Gastrocnemius medialis (tissue), 4 donors: ENCODE data around the gene MPRIP. TPM values are rescaled to one million over a fixed set of nuclear protein-coding genes. Genes with fewer than 3 reads are reported as not detected.
A peak's percentile ranks its signal among the peaks of the same experiment; 100 is the strongest.

Experiments used
- ATAC-seq, 2 donors: fragments of 150-250 bp; one replicate each; pipeline ENCODE4 v1.9.1; 2016
- DNase-seq, 2 donors: peaks; one replicate each; pipeline ENCODE4 v3.0.0-alpha.2; 2019
- H3K27ac ChIP-seq, 4 donors: fragments of 200-600 bp; sonication (generic); 1 replicate in 1 of 4; 2 replicates in 3 of 4; pipeline ENCODE4 v1.5.1; 2016 to 2018; ENCODE audit warnings: mild to moderate bottlenecking in 2 of 4, moderate library complexity in 1 of 4
- H3K27me3 ChIP-seq, 3 donors: fragments of 200-600 bp; sonication (generic) in 2 of 3; 1 replicate in 1 of 3; 2 replicates in 2 of 3; pipeline versions ENCODE4 v1.5.1 to v1.6.0; 2016 to 2019; ENCODE audit warnings: mild to moderate bottlenecking in 1 of 3, moderate library complexity in 1 of 3
- H3K36me3 ChIP-seq, 2 donors: fragments of 200-600 bp; sonication (generic) in 1 of 2; one replicate each; pipeline ENCODE4 v1.5.1; 2017 to 2018
- H3K4me1 ChIP-seq, 2 donors: fragments of 200-600 bp; sonication (generic) in 1 of 2; one replicate each; pipeline ENCODE4 v1.5.1; 2016 to 2017; ENCODE audit warnings: mild to moderate bottlenecking in 2 of 2
- H3K4me3 ChIP-seq, 4 donors: fragments of 200-600 bp; sonication (generic) in 3 of 4; 1 replicate in 1 of 4; 2 replicates in 3 of 4; pipeline ENCODE4 v1.5.1; 2016 to 2019; ENCODE audit warnings: mild to moderate bottlenecking in 2 of 4
- H3K9me3 ChIP-seq, 3 donors: fragments of 200-600 bp; sonication (generic) in 2 of 3; 1 replicate in 1 of 3; 2 replicates in 2 of 3; pipeline ENCODE4 v1.5.1; 2016 to 2019
- POLR2A ChIP-seq, 2 donors: fragments of 450-650 bp; IDR thresholded peaks; one replicate each; pipeline ENCODE4 v1.6.1; 2017; ENCODE audit warnings: antibody characterized with exemption in 2 of 2, mild to moderate bottlenecking in 2 of 2, moderate library complexity in 2 of 2
- in situ Hi-C, 4 donors: fragments of 200-750 bp; cut with MboI; loops; one replicate each; pipeline versions ENCODE4 v1.15.0 to v1.8.0; 2017; ENCODE audit warnings: low sequenced_read_pairs in 4 of 4
- intact Hi-C: fragments of 100-400 bp; cut with DNase I; formaldehyde crosslinking; loops from one replicate; pipeline ENCODE4 v1.15.1; 2023; ENCODE audit warnings: low total_unique reads
- total RNA-seq, 4 donors: library from RNA; depleted of rRNA; stranded (reverse); fragments of >200 nt; gene quantifications; one replicate each; pipeline versions ENCODE4 v1.1.0 to v1.2.3, GENCODE V29; 2016
- TF ChIP-seq, protein P1 (sequence below), 5 experiments: fragments of 450-650 bp in 3 of 5; fragments of 200-600 bp in 2 of 5; sonication (generic) in 2 of 5; IDR thresholded peaks in 4 of 5; conservative IDR thresholded peaks in 1 of 5; 1 replicate in 4 of 5; 2 replicates in 1 of 5; pipeline ENCODE4 v1.5.1; 2016 to 2019; ENCODE audit warnings: antibody characterized with exemption in 5 of 5, mild to moderate bottlenecking in 3 of 5, moderate library complexity in 3 of 5

MPRIP gene
- total RNA-seq, 4 donors from 2014 or later = 71.1 to 127 (median 124) TPM

DNA sequence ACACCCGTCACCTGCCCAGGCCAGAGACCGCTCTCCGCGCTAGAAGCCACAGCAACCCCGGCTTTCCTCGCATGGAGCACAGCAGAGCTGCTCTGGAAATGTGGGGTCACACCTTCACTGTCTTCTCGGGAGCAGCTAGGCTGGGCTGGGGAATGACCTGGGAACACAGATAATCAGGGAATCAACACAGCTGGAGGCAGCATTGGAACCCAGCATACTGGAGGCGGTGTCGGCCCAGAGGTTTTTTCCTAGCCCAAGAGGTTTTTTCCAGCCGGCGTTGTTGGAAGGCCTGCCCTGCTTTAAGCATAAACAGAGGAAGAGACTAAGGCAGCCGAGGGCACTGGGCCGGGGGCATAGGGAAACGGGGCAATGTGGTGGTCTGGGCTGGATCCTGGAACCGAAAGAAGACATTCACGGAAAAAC is 164.7 kb downstream of the MPRIP start:
- in situ Hi-C loops (no loop called here), intact Hi-C loops (loop anchor here (1.0 kb wide), 1 partner anchor 29 kb away; no protein-coding TSS in a partner anchor)
- TF ChIP-seq, protein P1, sequence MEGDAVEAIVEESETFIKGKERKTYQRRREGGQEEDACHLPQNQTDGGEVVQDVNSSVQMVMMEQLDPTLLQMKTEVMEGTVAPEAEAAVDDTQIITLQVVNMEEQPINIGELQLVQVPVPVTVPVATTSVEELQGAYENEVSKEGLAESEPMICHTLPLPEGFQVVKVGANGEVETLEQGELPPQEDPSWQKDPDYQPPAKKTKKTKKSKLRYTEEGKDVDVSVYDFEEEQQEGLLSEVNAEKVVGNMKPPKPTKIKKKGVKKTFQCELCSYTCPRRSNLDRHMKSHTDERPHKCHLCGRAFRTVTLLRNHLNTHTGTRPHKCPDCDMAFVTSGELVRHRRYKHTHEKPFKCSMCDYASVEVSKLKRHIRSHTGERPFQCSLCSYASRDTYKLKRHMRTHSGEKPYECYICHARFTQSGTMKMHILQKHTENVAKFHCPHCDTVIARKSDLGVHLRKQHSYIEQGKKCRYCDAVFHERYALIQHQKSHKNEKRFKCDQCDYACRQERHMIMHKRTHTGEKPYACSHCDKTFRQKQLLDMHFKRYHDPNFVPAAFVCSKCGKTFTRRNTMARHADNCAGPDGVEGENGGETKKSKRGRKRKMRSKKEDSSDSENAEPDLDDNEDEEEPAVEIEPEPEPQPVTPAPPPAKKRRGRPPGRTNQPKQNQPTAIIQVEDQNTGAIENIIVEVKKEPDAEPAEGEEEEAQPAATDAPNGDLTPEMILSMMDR (IDR thresholded peaks at IDR 0.05 in 4 of 5, conservative IDR thresholded peaks at IDR 0.05 in 1 of 5) = no peak
- TF ChIP-seq POLR2A (IDR thresholded peaks at IDR 0.05) = peak; percentile 18 to 24
- Histone ChIP-seq H3K27ac (peak overlapping the region; percentile 92 to 97 (median 96)), H3K4me1 (peaks cover 12 to 25% of the 10 kb centered on the region in 2 donors), H3K36me3 (no peaks in the 10 kb centered on the region), H3K4me3 (peak overlapping the region in 3 of 4 donors; percentile 14 to 83 (median 24)), H3K9me3 (no peaks in the 10 kb centered on the region), H3K27me3 (no peaks in the 10 kb centered on the region)
- ATAC-seq (peak; percentile 2 to 10), DNase-seq (no peak)

DNA sequence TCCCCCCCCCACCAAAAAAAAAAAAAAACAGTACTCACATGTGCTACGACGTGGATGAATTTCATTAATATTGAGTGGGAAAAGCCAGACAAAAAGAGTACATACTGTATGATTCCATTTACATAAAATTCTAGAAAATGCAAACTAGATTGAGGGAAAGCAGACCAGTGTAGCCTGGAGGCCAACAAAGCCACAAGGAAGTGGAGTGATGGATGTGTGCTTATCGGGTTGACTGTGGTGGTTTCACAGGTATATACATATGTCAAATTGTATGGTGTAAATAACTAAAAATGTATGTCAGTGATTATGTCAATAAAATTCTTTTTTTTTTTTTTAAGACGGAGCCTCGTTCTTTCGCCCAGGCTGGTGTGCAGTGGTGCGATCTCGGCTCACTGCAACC is 165.7 kb downstream of the MPRIP start:
- Histone ChIP-seq H3K9me3 (no peaks in the 10 kb centered on the region), H3K4me3 (no peak overlapping the region), H3K36me3 (peaks cover 0 to 5% of the 10 kb centered on the region in 2 donors), H3K4me1 (peaks cover 12 to 25% of the 10 kb centered on the region in 2 donors), H3K27ac (peak overlapping the region; percentile 92 to 97 (median 96)), H3K27me3 (no peaks in the 10 kb centered on the region)
- in situ Hi-C loops (no loop called here), intact Hi-C loops (no loop called here)
- ATAC-seq (no peak), DNase-seq (no peak)
- TF ChIP-seq POLR2A (IDR thresholded peaks at IDR 0.05) = no peak
- TF ChIP-seq, protein P1 (IDR thresholded peaks at IDR 0.05 in 4 of 5, conservative IDR thresholded peaks at IDR 0.05 in 1 of 5) = no peak

DNA sequence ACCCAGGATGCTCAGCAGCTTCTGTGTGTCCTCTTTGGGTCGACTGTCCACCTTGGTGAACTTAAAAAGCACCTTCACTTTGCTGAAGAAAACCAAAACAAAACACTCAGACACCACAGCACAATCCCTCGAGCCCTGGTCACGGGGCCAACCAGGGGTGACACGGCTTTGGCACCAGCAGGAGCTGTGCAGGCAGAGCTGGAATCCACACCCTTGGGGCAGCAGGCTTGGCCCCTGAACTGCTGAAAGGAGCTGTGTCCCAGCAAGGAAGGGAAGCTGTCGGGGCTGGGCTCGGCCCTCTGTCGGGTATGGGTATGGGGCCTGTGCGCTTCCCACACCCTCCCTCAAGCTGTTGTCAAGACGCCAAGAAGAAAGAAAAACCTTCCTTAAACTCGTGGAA is 171.5 kb downstream of the MPRIP start:
- DNase-seq (no peak), ATAC-seq (no peak)
- Histone ChIP-seq H3K4me3 (no peak overlapping the region), H3K4me1 (no peaks in the 10 kb centered on the region), H3K27me3 (no peaks in the 10 kb centered on the region), H3K36me3 (peaks cover 0 to 63% of the 10 kb centered on the region in 2 donors), H3K9me3 (no peaks in the 10 kb centered on the region), H3K27ac (peak overlapping the region; percentile 6 to 29 (median 15))
- intact Hi-C loops = no loop called here
- in situ Hi-C loops = no loop called here
- TF ChIP-seq, protein P1 (IDR thresholded peaks at IDR 0.05 in 4 of 5, conservative IDR thresholded peaks at IDR 0.05 in 1 of 5) = no peak
- TF ChIP-seq POLR2A (IDR thresholded peaks at IDR 0.05) = no peak

DNA sequence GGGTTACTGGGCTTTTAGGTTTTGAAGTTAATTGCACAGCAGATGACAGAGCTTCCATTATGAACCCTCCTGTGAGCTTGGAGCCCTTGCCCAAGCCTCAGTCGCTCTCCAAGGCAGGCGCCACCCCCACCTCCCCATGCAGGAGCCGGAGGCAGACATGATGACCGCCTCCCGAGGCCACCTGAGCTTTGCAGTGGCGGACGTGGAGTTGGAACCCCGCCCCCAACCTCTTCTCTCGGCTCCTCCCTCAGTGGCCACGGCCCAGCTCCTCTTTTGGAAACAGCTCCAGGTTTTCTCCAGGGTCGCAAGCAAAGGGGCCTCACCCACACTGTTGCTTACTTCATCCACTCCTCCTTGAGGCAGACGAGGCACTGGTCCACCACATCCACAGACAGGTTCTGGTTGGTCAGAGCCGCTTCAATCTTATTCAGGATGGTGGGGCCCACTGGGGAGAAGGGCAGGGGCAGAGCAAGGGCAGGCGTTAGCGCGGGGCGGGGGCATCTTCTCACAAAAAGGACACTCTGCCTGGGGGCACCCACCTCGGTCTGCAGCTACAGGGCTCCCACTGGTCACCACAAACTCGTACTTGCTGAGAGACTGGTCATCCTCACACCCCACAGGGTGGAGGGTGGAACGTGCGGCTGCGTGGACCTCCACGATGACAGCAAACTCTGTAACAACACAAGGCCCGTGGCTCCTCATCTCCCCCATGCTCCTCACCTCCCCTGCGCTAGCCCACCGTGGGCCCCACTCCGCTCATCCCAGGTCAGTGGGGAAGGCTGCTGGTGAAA is 172.6 kb downstream of the MPRIP start:
- ATAC-seq (no peak), DNase-seq (no peak)
- Histone ChIP-seq H3K27me3 (no peaks in the 10 kb centered on the region), H3K9me3 (no peaks in the 10 kb centered on the region), H3K4me3 (no peak overlapping the region), H3K27ac (no peak overlapping the region), H3K4me1 (no peaks in the 10 kb centered on the region), H3K36me3 (peaks cover 0 to 72% of the 10 kb centered on the region in 2 donors)
- intact Hi-C loops (no loop called here), in situ Hi-C loops (no loop called here)
- no peak for TF ChIP-seq POLR2A (IDR thresholded peaks at IDR 0.05)
- TF ChIP-seq, protein P1 (IDR thresholded peaks at IDR 0.05 in 4 of 5, conservative IDR thresholded peaks at IDR 0.05 in 1 of 5) = no peak
